NCI-H1105 (cell line): ENCODE data around the gene ASH1L.
"Not testable (repeated sequence)": the region's sequence is repeated elsewhere in the genome, so short reads cannot be mapped to it uniquely, and the experiment has no call there.

Source experiments
- DNase-seq: peaks from one replicate; lab custom pipeline; 2025; lab: John Stamatoyannopoulos, UW

ASH1L gene

DNA sequence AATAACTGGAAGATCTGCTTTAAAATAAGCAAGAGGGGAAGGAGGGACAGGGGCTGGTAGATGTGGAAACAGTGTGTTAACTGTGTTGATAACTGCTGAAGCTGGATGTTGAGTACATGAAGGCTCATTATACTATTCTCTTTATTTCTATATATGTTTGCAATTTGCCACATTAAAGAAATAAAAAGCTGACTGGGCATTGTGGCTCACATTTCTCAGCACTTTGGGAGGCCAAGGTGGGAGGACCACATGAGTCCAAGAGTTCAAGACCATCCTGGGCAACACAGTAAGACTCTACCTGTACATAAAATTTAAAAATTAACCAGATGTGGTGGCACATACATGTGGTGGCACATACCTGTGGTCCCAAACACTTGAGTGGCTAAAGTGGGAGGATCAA, 6.7 kb downstream of the ASH1L start:
- DNase-seq = no peak

DNA sequence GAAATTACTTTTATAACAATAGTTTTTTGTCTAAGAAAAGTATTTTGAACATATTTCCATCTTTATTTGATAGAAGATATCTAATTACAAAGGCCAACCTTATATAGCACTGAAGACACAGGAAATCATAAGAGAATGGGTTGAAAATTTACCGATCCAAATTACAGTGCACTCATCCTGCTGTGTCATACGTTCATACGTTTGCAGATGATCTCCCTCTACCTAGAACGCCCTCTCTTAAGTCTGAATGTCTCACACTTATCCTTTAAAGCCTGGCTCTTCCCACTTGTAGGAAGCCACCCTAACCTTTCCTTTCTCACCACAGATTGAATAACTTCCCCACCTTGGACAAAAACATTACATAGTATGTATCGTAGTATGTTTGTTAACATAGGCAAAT, 9.3 kb downstream of the ASH1L start:
- DNase-seq = no peak

DNA sequence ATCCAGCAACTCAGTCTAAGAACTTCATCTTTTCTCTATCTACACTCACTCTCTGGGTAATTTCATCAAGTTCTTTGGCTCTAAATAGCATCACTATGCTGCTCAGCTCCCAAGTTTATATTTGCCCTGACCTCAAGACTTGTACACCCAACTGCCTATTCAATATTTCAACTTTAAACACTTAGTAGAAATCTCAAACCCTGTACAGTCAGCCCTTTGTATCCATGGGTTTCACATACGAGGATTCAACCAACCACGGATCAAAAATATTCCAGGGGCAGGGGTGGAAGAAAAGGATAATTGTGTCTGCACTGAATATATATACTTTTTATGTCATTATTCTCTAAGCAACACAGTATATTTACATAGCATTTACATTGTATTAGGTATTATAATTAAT, 13.9 kb downstream of the ASH1L start:
- DNase-seq = no peak

DNA sequence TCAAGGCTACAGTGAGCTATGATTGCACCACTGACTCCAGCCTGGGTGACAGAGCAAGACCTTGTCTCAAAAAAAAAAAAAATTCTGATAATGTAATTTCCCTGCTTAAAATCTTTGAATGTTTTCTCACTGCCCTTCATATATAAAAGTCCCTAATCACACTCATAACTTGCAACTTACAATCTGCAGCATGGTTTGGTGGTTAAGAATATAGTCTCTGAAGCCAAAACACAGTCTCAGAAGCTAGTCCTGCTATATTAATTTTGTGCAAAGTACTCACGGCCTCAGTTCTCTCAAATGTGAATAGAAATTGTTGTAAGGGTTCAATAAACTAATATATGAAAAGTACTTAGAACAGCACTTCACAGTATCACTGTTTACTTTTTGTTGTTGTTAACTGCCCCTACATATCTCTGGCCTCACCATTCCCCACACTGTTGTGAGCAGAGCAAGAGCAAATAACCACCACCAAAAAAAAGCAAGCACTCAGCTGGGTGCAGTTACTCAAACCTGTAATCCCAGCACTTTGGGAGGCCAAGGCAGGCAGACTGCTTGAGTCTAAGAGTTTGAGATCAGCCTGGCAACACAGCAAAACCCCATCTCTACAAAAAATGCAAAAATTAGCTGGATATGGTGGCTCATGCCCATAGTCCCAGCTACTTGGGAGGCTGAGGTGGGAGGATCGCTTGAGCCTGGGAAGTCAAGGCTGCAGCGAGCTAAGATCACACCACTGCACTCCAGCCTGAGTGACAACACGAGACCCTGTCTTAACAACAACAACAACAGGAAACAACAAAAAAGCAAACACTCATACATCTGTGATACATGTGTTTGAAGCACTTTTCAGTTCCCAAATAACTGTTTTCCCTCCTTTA, 22.4 kb downstream of the ASH1L start:
- no peak for DNase-seq

DNA sequence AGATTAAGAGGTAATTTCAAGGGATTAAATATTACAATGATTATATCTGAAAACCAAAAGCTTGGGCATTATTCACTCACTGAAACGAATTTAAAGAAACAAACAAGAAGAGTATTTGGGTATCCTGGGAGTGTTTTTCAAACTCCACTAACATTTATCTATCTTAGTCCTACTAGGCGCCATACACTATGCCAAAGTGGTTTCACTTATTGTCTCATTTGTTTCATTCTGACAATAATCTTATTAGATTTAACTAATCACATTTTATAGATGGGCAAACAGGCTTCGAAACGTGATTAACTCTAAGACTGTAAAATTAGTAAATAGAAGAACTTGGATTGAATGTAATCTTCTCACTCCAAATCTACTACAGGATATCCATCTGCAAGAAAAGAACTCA, 25.4 kb downstream of the ASH1L start:
- no peak for DNase-seq

DNA sequence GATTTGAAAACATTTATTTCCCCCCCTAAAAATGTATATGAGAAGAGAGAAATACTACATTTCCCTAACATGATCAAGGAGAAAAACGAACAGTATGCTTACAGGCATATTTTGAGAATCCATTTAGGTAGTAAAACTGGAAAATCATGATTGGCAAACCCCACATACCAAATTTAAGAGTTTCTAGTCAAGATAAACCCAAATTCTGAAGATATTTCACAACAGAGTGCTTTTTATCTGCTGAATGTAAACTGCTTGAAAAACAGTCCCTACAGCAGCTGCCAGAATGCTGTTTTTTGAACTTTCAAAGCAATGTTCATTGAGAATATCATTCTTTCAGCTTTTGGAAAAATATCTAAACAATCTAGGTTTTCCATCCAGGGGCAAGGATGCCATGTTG, 31.0 kb downstream of the ASH1L start:
- DNase-seq = no peak

DNA sequence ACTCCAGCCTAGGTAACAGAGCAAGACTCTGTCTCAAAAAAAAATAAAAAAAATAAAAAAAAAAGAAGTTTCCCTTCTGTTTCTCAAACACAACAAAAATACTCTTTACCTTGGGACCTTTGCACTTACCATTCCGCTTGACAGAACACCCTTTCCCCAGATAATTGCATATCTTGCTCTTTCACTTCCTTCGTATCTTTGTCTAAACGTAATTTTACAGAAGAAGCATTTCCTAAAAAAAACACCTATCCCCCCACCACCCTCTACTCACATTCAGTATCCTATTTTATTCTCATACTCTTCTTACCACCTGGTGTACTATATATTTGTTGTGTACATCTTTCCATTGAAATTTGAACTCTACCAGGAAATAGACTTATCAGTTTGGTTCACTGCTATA, 32.7 kb downstream of the ASH1L start:
- DNase-seq = no peak

DNA sequence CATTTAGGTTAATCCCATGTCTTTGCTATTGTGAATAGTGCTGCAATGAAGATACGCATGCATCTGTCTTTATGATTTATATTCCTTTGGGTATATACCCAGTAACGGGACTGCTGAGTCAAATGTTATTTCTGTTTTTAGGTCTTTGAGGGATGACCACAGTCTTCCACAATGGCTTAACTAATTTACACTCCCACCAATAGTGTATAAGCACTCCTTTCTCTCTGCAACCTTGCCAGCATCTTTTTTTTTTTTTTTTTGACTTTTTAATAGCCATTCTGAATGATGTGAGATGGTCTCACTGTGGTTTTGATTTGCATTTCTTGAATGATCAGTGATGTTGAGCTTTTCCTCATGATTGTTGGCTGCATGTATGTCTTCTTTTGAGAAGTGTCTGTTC, 33.5 kb downstream of the ASH1L start:
- DNase-seq = no peak

DNA sequence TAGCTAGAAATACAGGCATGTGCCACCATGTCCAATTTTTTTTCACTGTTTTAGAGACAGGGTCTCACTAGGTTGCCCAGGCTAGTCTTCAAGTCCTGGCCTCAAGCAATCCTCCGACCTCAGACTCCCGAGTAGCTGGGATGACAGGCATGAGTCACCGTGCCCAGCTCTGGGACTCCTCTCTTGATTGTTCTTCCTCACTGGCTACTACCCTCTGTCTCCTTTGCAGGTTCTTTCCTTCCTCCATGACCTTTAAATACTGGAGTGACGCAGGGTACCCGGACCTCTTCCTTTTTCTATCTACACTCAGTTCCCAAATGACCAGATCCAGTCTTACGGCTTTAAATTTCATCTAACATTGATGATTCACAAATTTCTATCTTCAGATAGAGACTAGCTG, 34.9 kb downstream of the ASH1L start:
- no peak for DNase-seq

DNA sequence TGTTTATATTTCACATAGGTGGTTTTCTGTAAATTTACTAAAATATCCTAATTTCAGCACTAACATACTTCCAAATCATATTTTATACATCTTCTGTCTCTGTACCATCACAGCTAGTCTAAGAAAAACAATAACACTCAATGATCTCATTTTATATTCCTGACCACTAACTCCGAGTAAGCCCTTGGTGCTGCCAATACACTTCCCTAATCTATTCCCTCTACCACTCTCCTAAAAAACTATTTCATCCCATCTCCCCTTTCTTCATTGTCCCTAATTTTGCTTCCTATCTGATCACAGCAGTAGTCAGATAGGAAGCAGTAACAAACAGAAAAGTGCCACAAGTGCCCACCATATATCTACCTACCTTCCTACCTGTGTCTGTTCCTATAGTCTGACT, 36.2 kb downstream of the ASH1L start:
- no peak for DNase-seq

DNA sequence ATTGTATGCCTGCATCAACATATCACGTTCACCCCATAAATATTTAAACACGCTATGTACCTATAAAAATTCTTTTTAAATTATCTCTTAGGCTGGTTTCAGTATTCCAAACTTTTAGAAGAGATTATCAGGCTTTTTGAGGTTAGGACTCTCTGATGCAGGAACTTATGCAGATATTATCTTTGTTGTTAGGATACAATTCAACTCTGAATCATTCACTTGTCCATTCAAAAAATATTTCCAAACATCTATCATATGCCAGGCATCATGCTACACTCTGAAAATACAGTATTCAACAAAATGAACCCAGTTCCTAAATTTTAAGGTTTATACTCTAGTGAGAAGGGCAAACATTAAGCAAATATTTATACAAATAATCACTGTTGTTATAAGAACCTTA, 40.5 kb downstream of the ASH1L start:
- DNase-seq = no peak

DNA sequence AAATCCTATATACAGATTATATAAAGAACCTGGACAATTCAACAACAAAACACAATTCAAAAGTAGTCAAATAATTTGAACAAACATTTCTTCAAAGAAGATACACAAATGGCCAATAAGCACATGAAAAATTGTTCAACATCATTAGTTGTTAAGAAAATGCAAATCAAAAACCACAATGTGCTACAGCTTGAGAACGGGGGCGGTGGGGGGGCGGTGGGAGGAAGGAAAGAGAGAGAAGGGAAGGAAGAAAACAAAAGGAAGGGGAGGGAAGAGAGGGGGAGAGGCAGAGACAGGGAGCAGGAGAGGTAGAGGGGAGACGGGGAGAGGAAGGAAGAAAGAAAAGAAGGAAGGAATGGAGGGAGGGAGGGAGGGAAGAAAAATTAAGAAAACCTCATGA, 44.1 kb downstream of the ASH1L start:
- DNase-seq = no peak

DNA sequence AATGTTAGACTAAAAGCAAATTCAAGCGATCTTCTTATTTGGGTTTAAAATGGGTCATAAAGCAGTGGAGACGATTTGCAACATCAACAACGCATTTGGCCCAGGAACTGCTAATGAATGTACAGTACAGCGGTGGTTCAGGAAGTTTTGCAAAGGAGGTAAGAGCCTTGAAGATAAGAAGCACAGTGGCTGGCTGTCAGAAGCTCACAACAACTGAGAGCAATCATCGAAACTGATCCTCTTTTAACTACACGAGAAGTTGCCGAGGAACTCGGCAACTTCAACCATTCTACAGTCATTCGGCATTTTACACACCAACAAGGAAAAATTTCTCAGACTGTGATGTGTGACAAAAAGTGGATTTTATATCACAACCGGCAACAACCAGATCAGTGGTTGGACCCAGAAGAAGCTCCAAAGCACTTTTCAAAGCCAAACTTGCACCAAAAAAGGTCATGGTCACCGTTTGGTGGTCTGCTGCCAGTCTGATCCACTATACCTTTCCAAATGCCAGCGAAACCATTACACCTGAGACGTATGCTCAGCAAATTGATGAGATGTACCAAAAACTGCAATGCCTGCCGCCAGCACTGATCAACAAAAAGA, 47.9 kb downstream of the ASH1L start:
- no peak for DNase-seq

DNA sequence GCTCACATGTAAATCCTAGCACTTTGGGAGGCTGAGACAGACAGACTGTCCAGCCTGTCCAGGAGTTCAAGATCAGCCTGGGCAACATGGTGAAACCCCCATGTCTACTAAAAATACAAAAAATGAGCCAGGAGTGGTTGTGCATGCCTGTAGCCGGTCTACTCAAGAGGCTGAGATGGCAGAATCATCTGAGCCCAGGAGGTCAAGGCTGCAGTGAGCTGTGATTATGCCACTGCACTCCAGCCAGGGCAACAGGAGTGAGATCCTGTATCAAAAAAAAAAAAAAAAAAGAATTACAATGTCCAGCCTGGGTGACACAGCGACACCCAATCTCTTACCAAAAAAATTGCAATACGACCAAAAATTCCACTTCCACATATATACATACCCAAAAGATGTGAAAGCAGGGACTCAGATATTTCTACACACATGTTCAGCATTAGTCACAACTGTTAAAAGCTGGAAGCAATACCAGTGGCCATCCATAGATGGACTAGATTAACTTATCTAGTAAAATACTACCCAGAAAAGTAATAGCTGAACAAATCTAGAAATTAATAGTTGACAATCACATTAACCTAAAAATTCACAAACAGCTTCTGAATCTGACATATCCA, 49.2 kb downstream of the ASH1L start:
- DNase-seq = no peak

DNA sequence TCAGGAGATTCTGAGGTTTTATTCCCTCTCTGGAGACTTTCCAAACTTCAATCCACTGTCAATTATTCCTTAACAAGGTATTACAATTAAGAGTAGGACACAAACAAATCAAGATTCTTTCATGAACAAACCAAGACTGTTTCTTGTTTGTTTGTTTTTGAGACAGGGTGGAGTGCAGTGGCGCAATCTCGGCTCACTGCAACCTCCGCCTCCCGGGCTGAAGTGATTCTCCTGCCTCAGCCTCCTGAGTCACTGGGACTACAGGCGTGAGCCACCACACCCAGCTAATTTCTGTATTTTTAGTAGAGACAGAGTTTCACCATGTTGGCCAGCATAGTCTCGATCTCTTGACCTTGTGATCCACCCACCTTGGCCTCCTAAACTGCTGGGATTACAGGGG, 51.2 kb downstream of the ASH1L start:
- DNase-seq = not testable (repeated sequence)

DNA sequence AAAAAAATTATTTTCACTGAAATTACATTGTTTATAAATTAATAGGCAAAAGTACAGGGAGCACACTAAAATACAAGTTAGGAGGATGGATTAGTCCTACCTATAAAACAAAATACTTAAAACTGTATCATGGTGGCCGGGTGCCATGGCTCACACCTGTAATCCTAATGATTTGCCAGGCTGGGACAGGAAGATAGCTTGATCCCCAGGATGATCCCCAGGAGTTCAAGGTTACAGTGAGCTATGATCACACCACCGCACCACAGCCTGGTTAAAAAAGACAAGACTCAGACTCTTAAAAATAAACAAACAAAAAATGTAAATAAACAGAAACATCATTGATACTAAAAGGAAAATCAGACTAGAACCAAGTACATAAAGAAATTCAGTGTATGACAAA, 53.5 kb downstream of the ASH1L start:
- no peak for DNase-seq

DNA sequence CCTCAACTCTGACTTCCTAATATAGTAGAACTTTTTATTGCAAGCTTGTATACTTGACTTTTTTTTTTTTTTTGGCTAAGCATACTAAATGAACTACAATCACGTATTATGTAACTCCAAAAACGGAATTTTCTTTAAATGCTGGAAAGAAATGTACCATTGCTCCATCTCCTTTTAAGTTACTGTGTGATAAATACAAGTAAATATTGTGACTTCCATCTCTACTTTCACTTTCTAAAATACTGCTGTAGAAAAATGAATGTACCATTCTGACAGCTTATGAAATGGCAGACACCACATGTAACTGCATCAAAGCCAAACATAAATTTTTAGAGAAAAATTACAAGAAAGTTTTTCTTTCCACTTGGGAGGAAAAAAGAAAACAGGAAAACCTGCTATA, 54.7 kb downstream of the ASH1L start:
- no peak for DNase-seq

DNA sequence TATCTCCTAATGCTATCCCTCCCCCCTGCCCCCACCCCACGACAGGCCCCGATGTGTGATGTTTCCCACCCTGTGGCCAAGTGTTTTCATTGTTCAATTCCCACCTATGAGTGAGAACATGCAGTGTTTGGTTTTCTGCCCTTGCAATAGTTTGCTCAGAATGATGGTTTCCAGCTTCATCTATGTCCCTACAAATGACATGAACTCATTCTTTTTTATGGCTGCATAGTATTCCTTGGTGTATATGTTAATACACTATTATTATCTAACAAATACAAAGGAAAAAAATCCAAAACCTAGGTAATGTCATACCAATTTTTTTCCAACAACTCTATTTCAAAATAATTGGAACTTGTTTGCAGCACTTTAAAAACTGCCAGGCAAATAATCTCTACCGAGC, 56.6 kb downstream of the ASH1L start:
- not testable (repeated sequence) for DNase-seq

DNA sequence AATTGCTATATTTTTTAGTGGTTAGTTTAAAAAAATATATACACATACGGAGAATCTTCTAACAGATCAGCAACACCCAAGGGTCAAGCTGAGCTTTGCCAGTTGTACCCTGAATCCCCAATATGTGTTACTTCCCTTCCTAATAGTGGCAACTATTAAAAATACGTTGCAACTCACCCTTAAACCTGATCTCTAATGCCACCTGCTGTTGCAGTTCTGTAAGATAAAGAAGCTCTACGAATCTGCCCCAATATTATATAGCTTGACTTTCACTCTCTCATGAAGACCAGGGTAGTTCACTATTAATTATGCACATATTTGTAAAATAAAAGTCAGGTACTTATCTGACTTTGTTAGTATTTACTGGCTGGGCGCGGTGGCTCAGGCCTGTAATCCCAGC, 58.4 kb downstream of the ASH1L start:
- peak; percentile 14 for DNase-seq

DNA sequence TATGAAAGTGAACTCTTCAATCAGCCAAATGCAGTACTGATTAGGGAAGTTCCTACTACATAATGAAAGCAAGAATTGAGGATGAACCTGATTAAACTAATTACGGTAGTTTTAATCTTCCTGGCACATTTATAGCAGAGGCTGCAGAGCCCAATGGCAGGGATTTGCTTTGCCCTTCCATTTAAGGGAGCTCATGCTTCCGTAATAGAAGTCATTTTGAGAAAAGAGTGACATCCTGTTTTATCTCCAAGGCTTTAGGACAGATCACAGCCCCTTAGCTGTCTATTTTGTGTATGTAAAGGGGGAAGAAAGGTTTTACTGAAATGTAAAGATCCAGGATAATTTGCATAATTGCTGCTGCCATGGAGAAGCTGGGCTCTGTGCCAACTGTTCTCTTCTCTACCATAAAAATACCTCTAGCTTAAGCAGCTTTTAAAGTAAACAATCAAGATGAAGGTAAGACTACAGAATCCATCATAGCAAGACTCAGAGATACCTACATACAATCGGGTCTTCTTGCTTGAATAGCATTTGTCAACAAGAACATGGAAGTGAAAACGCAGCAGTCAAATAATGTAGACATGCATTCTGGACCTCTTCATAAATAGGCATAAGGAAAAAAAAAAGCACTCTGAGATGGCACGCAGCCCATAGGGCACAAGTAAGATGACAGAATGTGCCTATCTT, 62.5 kb downstream of the ASH1L start:
- peak; percentile 86 for DNase-seq

DNA sequence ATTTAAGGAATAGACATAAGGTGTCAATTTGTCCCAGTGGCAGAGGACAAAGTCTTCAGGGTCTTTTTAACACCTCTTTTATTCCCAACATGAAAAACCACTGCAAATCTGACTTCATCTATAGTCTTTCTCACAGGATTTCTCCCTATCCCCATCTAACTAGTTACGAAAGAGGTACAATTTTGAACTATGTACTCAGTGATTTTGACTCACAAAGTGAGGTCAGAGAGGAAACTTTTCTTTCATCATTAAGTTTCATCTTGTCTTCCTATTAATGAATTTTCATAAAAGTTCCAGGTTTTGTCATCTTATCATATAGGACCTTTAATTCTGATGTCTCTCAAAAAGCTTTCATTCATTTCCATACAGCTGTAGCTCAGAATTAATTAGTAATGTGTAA, 63.3 kb downstream of the ASH1L start:
- no peak for DNase-seq

DNA sequence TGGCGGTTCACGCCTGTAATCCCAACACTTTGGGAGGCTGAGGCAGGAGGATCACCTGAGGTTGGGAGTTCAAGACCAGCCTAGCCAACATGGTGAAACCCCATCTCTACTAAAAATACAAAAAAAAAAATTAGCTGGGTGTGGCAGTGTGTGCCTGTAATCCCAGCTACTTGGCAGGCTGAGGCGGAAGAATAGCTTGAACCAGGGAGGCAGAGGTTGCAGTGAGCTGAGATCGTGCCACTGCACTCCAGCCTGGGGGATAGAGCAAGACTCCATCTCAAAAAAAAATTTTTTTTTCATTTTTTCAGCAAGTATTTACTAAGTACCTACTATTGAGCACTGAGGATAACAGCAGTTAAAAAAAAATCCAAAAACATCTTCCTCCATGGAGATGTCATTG, 69.0 kb downstream of the ASH1L start:
- DNase-seq = not testable (repeated sequence)

DNA sequence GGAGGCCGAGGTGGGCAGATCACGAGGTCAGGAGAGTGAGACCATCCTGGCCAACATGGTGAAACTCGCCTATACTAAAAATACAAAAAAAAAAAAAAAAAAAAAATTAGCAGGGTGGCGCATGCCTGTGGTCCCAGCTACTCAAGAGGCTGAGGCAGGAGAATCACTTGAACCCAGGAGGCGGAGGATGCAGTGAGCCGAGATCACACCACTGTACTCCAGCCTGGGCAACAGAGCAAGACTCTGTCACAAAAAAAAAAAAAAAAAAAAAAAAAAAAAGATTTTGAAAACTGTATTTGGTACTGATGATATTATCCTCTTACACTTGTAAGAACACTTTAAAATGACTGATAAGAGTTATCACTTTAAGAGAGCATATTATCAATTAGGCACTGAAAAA, 74.2 kb downstream of the ASH1L start:
- not testable (repeated sequence) for DNase-seq
